Neuronal stem cell (in vitro differentiated cells): ENCODE measurements around the gene TMCO4.
A peak's percentile ranks its signal among the peaks of the same experiment; 100 is the strongest.

ENCODE experiments used
- DNase-seq: peaks from one replicate; pipeline ENCODE4 v3.0.0-alpha.2; 2013; ENCODE audit warnings: low spot score
- H2AFZ ChIP-seq: one replicate; pipeline ENCODE4 v1.6.1; 2013; ENCODE audit warnings: mild to moderate bottlenecking, low read length, inconsistent platforms
- H2AK5ac ChIP-seq: 2 replicates; pipeline ENCODE4 v1.6.1; 2013; ENCODE audit warnings: low read depth, mild to moderate bottlenecking, inconsistent platforms, low read length, moderate library complexity, mixed read lengths
- H2BK120ac ChIP-seq: 2 replicates; pipeline ENCODE4 v1.6.1; 2013; ENCODE audit warnings: low read depth, mild to moderate bottlenecking, inconsistent platforms, low read length, moderate library complexity, mixed read lengths
- H2BK12ac ChIP-seq: one replicate; pipeline ENCODE4 v1.6.1; 2013; ENCODE audit warnings: low read length, inconsistent platforms
- H2BK15ac ChIP-seq: 2 replicates; pipeline ENCODE4 v1.6.1; 2013; ENCODE audit warnings: mild to moderate bottlenecking, low read length, inconsistent platforms, mixed read lengths
- H2BK5ac ChIP-seq: one replicate; pipeline ENCODE4 v1.6.1; 2013; ENCODE audit warnings: inconsistent platforms, mild to moderate bottlenecking, low read length, moderate library complexity
- H3K14ac ChIP-seq: one replicate; pipeline ENCODE4 v1.6.1; 2013; ENCODE audit warnings: low read length, inconsistent platforms
- H3K18ac ChIP-seq: 2 replicates; pipeline ENCODE4 v1.6.1; 2013; ENCODE audit warnings: low read length, inconsistent platforms
- H3K23ac ChIP-seq: 2 replicates; pipeline ENCODE4 v1.6.1; 2013; ENCODE audit warnings: low read depth, mild to moderate bottlenecking, mixed read lengths, low read length, inconsistent platforms; ENCODE audit not compliant: poor library complexity
- H3K27ac ChIP-seq: replicated peaks from 3 replicates; pipeline ENCODE4 v1.5.1; 2013; ENCODE audit warnings: low read length, inconsistent platforms
- H3K27me3 ChIP-seq, 3 experiments: 2 replicates each; pipeline ENCODE4 v1.6.1; 2013; ENCODE audit warnings: low read length in 3 of 3, mild to moderate bottlenecking in 2 of 3, inconsistent platforms in 1 of 3, low read depth in 1 of 3, mixed read lengths in 1 of 3, moderate library complexity in 1 of 3; ENCODE audit not compliant: control insufficient read depth in 3 of 3, insufficient read depth in 3 of 3
- H3K36me3 ChIP-seq, 2 donors: replicated peaks in 1 of 2; 2 replicates each; pipeline ENCODE4 v1.6.1; 2013; ENCODE audit warnings: low read length in 2 of 2; ENCODE audit not compliant: control insufficient read depth in 2 of 2, insufficient read depth in 2 of 2
- H3K4ac ChIP-seq: 2 replicates; pipeline ENCODE4 v1.6.1; 2013; ENCODE audit warnings: inconsistent platforms, mild to moderate bottlenecking, low read length, moderate library complexity
- H3K4me1 ChIP-seq, 2 donors: 1 replicate in 1 of 2; 2 replicates in 1 of 2; pipeline ENCODE4 v1.6.1; 2013; ENCODE audit warnings: low read length in 2 of 2, low read depth in 1 of 2; ENCODE audit not compliant: control insufficient read depth in 2 of 2, insufficient read depth in 1 of 2
- H3K4me2 ChIP-seq: one replicate; pipeline ENCODE4 v1.6.1; 2013; ENCODE audit warnings: mild to moderate bottlenecking, low read length, inconsistent platforms; ENCODE audit not compliant: insufficient read depth, poor library complexity, severe bottlenecking
- H3K4me3 ChIP-seq, 2 donors: 2 replicates each; pipeline ENCODE4 v1.5.1; 2013; ENCODE audit warnings: low read length in 2 of 2, mild to moderate bottlenecking in 2 of 2, inconsistent platforms in 1 of 2, moderate library complexity in 1 of 2
- H3K79me1 ChIP-seq: one replicate; pipeline ENCODE4 v1.6.1; 2013; ENCODE audit warnings: low read depth, mild to moderate bottlenecking, inconsistent platforms, low read length, moderate library complexity
- H3K9ac ChIP-seq: one replicate; pipeline ENCODE4 v1.6.1; 2013; ENCODE audit warnings: mild to moderate bottlenecking, low read depth, low read length, inconsistent platforms; ENCODE audit not compliant: poor library complexity
- H3K9me3 ChIP-seq, 2 donors: replicated peaks in 1 of 2; 2 replicates each; pipeline versions ENCODE3 to v1.6.1; 2013; ENCODE audit warnings: low read length in 2 of 2, mild to moderate bottlenecking in 2 of 2, inconsistent platforms in 1 of 2, low read depth in 1 of 2, mixed read lengths in 1 of 2, moderate library complexity in 1 of 2; ENCODE audit not compliant: control insufficient read depth in 2 of 2, insufficient read depth in 1 of 2
- H4K8ac ChIP-seq: one replicate; pipeline ENCODE4 v1.6.1; 2013; ENCODE audit warnings: low read depth, mild to moderate bottlenecking, inconsistent platforms, low read length, moderate library complexity
- H4K91ac ChIP-seq: one replicate; pipeline ENCODE4 v1.6.1; 2013; ENCODE audit warnings: low read length, low read depth, mild to moderate bottlenecking, inconsistent platforms; ENCODE audit not compliant: poor library complexity
- WGBS, 2 donors: extraction: QIAGEN DNeasy Blood & Tissue Kit; methylation state at CpG; one replicate each; pipeline ENCODE4 v1.1.7; 2013; ENCODE audit warnings: missing lambda C conversion rate in 2 of 2, mixed read lengths in 1 of 2; ENCODE audit not compliant: insufficient read length in 2 of 2, insufficient replicate concordance in 1 of 2; ENCODE audit errors: extremely low coverage in 2 of 2; 5-methylcytosine and 5-hydroxymethylcytosine counted together

TMCO4 gene

DNA sequence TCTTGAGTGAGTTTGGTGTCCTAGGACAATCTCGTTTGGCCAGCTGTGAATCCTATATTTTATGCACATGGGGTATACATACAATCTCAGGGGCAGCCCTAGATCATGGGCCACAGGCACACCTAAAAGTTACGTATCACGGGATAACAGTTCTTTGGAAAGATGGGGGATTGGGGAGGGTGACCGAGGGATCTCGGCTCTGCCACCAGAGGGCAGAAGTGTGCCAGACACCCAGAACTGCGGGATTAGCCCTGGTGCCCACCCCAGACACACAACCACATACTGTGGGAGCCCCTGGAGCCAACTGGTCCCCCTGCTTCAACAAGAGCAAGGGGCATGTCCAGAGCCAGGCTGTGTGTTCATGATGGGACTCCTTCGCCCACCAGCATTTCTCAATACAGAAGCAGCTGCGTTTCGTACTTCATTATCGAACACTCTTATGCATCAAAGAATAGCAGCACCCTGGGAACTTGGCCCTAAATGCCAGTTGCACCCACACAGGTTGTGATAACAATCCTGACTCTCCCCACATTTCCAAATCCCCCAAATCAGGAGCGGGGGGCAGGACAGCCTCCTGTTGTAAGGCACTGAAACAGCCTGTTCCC lies 37.4 kb downstream of the TMCO4 start:
- Histone ChIP-seq H2BK5ac (no peak overlapping the region), H3K4me1 (no peaks in the 10 kb centered on the region), H3K9ac (peak overlapping the region; percentile 5), H2BK12ac (no peak overlapping the region), H2BK15ac (no peak overlapping the region), H3K27ac (no peak overlapping the region), H3K4me2 (no peak overlapping the region), H3K23ac (no peak overlapping the region), H2BK120ac (no peak overlapping the region), H2AFZ (no peak overlapping the region), H2AK5ac (no peak overlapping the region), H3K79me1 (no peaks in the 10 kb centered on the region), H3K14ac (no peak overlapping the region), H4K91ac (no peak overlapping the region), H4K8ac (no peak overlapping the region), H3K4ac (no peak overlapping the region), H3K27me3 (peaks cover 0 to 30% (median 0%) of the 10 kb centered on the region in 3 experiments), H3K9me3 (no peaks in the 10 kb centered on the region), H3K36me3 (no peaks in the 10 kb centered on the region), H3K18ac (no peak overlapping the region), H3K4me3 (no peak overlapping the region)
- no CpG with 5 or more reads among the region's 11 CpGs for WGBS, 2 donors
- DNase-seq = peak; percentile 23

DNA sequence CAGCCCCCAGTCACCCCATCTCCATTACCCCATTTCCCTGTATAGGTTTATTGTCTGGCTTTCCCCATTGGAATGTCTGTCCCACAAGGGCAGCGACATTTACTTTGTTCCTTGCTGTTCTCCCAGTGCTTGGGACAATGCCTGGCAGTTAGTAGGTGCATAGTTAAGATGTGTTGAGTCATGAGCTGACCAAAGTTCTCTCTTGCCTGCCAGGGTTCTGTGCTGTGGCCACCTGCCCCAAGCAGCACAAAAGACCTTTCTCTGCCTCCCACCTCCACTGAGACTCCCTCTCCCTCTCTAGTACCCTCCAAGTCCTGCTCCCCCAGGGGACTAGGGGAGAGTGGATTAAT lies 40.0 kb downstream of the TMCO4 start:
- Histone ChIP-seq H3K23ac (no peak overlapping the region), H3K27ac (no peak overlapping the region), H4K91ac (no peak overlapping the region), H3K4me2 (no peak overlapping the region), H3K9ac (no peak overlapping the region), H2AFZ (no peak overlapping the region), H2BK5ac (no peak overlapping the region), H3K79me1 (no peaks in the 10 kb centered on the region), H2BK15ac (no peak overlapping the region), H2AK5ac (no peak overlapping the region), H3K4ac (no peak overlapping the region), H3K4me3 (no peak overlapping the region), H3K14ac (no peak overlapping the region), H2BK12ac (no peak overlapping the region), H3K27me3 (peaks cover 0 to 33% (median 0%) of the 10 kb centered on the region in 3 experiments), H3K4me1 (no peaks in the 10 kb centered on the region), H3K36me3 (no peaks in the 10 kb centered on the region), H4K8ac (no peak overlapping the region), H3K9me3 (no peaks in the 10 kb centered on the region), H2BK120ac (no peak overlapping the region), H3K18ac (no peak overlapping the region)
- WGBS, 2 donors = no CpG with 5 or more reads among the region's 1 CpG
- DNase-seq = no peak

DNA sequence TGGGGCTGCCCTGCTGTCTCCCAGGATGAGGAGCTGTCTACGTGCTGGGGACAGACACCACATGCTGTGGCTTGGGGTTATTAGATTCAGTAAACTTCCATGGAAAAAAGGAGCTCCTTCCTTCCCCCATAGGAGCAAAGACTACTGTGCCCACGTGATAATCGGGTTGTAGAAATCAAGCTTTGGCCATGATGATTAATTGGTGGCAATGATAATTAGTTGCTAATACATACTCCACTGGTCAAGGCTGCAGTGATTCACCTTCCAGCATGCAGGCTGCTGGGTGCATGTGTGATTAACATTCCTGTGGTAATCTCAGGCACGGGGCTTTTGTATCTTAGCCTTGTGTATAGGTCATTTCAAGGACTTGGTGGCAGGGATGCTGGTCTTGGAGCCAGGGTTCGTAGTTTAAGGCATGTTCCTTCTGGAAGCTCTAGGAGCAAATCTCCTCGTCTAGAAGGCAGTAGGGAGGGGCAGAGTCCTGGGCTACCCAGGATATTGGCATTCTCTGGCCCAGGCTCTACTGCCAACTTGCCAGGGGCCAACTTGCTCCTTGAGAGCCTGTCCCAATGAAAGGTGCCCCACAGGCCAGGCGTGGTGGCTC lies 41.4 kb downstream of the TMCO4 start:
- peak overlapping the region; percentile 22 for H3K14ac ChIP-seq
- no peak overlapping the region for H3K18ac ChIP-seq
- H3K9ac ChIP-seq = no peak overlapping the region
- H4K8ac ChIP-seq = no peak overlapping the region
- H3K4me2 ChIP-seq = no peak overlapping the region
- no peak overlapping the region for H3K27ac ChIP-seq
- H3K23ac ChIP-seq = no peak overlapping the region
- H2BK5ac ChIP-seq = no peak overlapping the region
- H3K4ac ChIP-seq = no peak overlapping the region
- no peak for DNase-seq
- H2BK15ac ChIP-seq = no peak overlapping the region
- WGBS, 2 donors = no CpG with 5 or more reads among the region's 7 CpGs
- no peak overlapping the region for H2BK12ac ChIP-seq
- no peaks in the 10 kb centered on the region for H3K79me1 ChIP-seq
- no peak overlapping the region for H2AFZ ChIP-seq
- no peak overlapping the region for H4K91ac ChIP-seq
- no peaks in the 10 kb centered on the region for H3K4me1 ChIP-seq
- H2AK5ac ChIP-seq = no peak overlapping the region
- H3K4me3 ChIP-seq = no peak overlapping the region
- H3K27me3 ChIP-seq = peaks cover 0 to 43% (median 0%) of the 10 kb centered on the region in 3 experiments
- H3K36me3 ChIP-seq = no peaks in the 10 kb centered on the region
- H2BK120ac ChIP-seq = no peak overlapping the region
- H3K9me3 ChIP-seq = no peaks in the 10 kb centered on the region

DNA sequence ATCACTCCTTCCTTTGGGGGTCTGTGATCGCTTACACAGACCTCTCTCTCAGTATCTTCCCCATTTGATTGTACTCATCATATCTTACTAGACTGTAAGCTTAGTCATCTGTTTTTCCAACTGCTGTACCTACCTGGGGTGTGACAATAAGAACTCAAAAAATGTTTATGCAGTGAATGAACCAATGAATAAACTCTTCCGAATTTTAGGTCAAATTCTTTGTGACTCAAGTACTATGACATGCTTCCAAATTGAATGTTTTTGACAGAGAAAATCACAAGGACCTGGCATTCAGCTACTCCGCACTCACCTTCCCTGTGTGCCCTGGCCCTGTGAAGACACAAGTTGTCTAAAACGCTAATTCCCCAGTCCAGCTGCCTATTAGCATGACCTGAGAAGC lies 42.1 kb downstream of the TMCO4 start:
- H3K14ac ChIP-seq = no peak overlapping the region

More for the DNA sequence above, 42.1 kb downstream of the TMCO4 start:
- no peak overlapping the region for H3K9ac ChIP-seq
- no peak for DNase-seq
- no peaks in the 10 kb centered on the region for H3K36me3 ChIP-seq
- H3K4ac ChIP-seq = no peak overlapping the region
- H3K23ac ChIP-seq = no peak overlapping the region
- no peaks in the 10 kb centered on the region for H3K9me3 ChIP-seq
- no peak overlapping the region for H4K91ac ChIP-seq
- H3K27me3 ChIP-seq = peaks cover 0 to 46% (median 0%) of the 10 kb centered on the region in 3 experiments
- no peak overlapping the region for H3K27ac ChIP-seq
- no peak overlapping the region for H3K18ac ChIP-seq
- H2AK5ac ChIP-seq = no peak overlapping the region
- no peak overlapping the region for H2BK12ac ChIP-seq
- no peak overlapping the region for H2BK5ac ChIP-seq
- H2AFZ ChIP-seq = no peak overlapping the region
- no peaks in the 10 kb centered on the region for H3K79me1 ChIP-seq
- no CpG with 5 or more reads among the region's 4 CpGs for WGBS, 2 donors
- H4K8ac ChIP-seq = no peak overlapping the region
- no peak overlapping the region for H3K4me2 ChIP-seq
- no peak overlapping the region for H2BK15ac ChIP-seq
- H3K4me3 ChIP-seq = no peak overlapping the region
- H2BK120ac ChIP-seq = no peak overlapping the region
- no peaks in the 10 kb centered on the region for H3K4me1 ChIP-seq
